ENCODE data around the gene RBFOX1. TPM values are rescaled to one million over a fixed set of nuclear protein-coding genes. Genes with fewer than 3 reads are reported as not detected.

Gene RBFOX1
- total RNA-seq, result 79.5 TPM

GRCh38 chr16:7332611-7333010, at the start of gene RBFOX1:
Gene RBFOX1 (plus strand): TSS chr16:7332845.
- FAIRE-seq (no peak), DNase-seq (ENCODE audit: low spot score in 2 of 2) (no peak)

DNA sequence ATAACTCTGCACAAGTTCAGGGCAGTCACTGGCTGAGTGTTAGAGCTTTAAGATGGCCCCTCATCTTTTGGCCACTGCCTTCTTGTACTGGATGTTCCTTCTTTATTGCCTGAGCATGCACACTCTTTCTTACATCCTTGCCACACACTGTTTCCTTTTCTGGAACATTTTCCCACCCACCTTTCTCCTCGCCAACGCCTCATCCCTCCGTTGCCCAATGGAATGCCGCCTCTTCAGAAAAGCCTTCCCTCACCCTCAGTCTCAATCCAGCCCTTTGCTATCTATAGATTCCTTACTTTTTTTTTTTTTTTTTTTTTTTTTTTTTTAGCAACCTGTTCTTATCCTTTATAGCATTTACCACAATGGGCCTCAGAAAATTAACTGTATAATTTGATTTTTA, 47.9 kb upstream of the RBFOX1 start:
- DNase-seq (ENCODE audit: low spot score in 2 of 2) (no peak), FAIRE-seq (no peak)

DNA sequence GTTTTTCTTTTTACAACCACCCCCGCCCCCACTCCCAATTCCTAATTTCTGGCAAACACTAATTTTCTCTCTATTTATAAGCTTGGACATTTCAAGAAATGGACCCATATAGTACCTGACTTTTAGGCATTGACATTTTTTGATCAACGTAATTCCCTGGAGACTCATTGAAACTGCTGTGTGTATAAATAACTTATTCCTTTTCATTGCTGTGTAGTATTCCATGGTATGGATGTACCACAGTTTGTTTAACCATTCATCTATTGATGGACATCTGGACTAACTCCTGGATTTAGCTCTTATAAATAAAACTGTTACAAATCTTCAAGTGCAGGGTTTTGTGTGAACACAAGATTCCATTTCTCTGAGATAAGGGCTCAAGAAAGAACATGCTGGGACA, 47.1 kb upstream of the RBFOX1 start:
- FAIRE-seq (no peak), DNase-seq (ENCODE audit: low spot score in 2 of 2) (no peak)

GRCh38 chr16:7289299-7289698, 43.3 kb upstream of the RBFOX1 start:
- FAIRE-seq (no peak), DNase-seq (ENCODE audit: low spot score in 2 of 2) (no peak)

DNA sequence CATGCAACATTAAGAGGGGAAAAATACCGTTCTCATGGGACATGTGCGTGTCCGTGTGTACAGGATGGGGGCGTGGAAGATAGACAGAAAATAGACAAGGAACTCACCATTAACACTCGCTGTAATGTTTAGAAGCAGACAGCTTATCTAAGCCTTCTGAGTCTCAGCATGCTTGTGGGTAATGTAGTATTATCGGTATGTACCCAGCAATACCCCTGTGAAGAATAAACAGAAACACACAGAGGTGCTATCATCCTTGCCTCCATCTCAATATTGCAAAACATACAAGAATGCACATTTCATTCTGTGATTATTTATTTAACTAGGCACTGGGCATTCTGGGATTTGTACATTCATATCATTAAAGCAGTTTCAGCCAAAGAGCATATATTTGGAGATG, 42.0 kb upstream of the RBFOX1 start:
- DNase-seq (ENCODE audit: low spot score in 2 of 2), result no peak
- no peak for FAIRE-seq

GRCh38 chr16:7294020-7294419, 38.6 kb upstream of the RBFOX1 start:
- DNase-seq (ENCODE audit: low spot score in 2 of 2) (no peak), FAIRE-seq (no peak)

DNA sequence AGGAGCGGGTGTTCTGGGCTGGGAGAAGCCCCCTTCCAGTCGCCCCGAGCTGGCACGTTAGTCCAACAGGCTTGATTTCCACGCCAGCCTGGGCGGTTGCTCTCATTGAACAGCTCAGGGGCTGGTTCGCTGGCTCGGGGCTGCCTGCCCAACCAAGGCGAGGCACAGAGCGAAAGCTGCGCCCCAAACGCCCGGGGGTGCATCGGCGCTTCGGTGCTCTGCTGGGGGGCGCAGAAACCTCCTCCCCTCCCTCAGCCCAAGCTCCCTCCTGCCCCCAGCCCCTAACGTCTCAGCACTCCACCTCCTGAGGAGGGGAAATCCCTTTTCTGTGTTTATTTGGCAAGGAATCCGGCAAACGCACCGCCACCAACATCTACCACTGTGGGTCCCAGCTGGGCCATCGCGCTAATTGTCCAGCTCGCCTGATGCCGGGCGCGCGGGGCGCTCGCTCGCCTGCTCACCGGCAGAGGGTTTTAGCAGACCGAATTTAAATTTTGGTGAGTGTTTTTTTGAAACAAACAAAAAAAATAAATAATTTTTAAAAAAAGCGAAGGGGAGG, 29.5 kb upstream of the RBFOX1 start:
- no peak for FAIRE-seq
- peak in 1 of 2 donors; percentile 27 for DNase-seq (ENCODE audit: low spot score in 2 of 2)

- FAIRE-seq, result no peak
- DNase-seq (ENCODE audit: low spot score in 2 of 2), result no peak
Measured at GRCh38 chr16:7303660-7304200, 28.9 kb upstream of the RBFOX1 start.

DNA sequence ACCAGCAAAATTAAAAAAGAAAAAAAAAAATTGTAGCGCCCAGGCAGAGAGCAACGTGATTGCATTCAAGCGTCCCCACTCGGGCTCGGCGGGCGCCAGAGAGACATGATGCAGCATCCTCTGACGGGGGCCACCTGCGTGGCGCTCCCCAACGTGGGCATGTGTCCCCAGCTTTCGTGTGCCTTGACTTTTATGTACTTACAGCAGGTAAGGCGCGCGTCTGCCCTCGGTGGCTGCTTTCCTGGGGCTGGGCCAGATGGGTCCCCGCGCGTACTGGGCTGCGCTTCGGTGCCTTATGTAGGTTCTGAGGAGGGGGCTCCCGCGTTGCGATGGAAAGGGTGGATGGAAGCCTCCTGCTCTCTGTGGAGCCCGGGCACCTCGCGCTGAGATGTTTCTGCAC, 28.4 kb upstream of the RBFOX1 start:
- FAIRE-seq (no peak), DNase-seq (ENCODE audit: low spot score in 2 of 2) (no peak)

GRCh38 chr16:7304958-7305357, 27.7 kb upstream of the RBFOX1 start:
- FAIRE-seq (no peak), DNase-seq (ENCODE audit: low spot score in 2 of 2) (no peak)

GRCh38 chr16:7313170-7313569, 19.5 kb upstream of the RBFOX1 start:
- DNase-seq (ENCODE audit: low spot score in 2 of 2) (no peak), FAIRE-seq (no peak)

DNA sequence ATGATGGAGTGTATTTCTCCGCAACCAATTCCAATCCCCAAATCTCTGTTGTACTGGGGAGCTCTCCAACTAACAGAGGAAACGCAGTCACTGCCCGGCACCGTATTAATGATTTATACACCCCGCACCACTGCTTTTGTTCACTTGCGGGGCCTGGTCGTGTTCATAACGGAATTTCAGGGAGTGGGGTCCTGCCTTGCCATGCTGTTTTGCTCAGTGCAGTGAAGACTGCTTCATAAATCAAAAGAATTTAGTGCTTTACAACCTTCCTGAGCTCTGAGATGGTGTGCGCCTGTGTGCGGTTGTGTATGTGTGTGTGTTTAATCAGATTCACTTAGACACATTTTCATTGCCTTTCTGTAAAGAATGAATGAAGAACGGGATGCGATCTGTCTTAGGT, 18.5 kb upstream of the RBFOX1 start:
- no peak for FAIRE-seq
- DNase-seq (ENCODE audit: low spot score in 2 of 2), result no peak

DNA sequence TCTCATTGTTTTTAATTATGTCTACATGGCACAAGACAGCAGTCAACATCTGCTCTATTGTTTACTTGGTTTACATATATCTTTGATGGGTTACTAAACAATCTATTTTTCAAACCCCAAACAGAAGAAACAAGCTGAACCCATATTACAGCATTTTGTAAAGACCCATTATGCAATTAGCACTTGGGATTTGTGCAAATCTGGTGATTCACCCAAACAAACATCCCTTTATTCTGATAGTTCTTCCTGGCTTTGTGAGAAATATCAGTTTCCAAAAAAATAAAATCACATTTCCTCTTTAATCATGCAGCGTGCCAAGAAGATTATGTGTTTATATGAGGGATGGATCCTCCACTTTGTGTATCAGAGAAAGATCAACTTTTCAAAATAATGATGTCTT, 16.8 kb upstream of the RBFOX1 start:
- DNase-seq (ENCODE audit: low spot score in 2 of 2) (no peak), FAIRE-seq (no peak)

DNA sequence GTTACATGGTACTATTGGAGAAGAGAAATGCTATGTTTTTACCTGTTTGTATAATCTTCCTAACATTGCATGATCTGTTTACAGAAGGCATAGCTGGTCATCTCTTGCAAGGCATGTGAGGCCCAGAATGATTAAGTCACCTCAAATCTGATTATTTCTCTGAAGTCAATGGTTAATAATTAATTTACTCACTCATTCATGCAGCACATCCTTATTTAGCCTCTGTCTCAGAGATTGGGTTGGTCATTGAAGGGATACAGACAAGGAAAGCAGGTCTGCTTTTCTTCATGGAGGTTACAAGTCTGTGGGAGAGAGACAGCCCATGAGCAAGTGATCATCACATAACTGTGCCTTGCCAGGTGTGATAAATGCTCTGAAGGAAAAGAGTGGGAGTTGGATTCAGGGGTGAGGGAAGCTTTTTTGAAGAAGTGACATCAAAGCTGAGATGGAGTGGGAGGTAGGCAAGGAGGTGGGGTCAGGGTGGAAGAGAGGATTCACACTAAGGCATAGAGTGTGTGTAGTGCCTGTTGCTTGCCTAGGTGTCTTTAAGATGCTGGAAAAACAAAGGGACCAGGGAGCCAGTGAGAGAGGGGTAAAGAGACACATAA, 16.3 kb upstream of the RBFOX1 start:
- DNase-seq (ENCODE audit: low spot score in 2 of 2), result no peak
- FAIRE-seq, result no peak

DNA sequence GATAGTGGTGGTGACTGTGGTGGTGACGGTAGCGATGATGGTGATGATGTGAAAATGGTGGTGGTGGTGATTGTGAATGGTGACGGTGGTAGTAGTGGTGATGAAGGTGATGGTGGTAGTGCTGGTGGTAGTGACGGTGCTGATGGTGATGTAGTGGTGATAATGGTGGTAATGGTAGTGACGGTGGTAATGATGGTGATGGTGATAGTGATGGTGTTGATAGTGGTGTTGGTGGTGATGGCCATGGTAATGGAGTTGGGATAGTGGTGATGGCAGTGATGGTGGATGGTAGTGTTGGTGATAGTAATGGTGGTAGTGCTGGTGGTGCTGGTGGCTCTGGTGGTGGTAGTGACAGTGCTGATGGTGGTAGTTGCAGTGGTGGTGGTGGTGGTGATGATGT, 14.7 kb upstream of the RBFOX1 start:
- DNase-seq (ENCODE audit: low spot score in 2 of 2) (no peak), FAIRE-seq (no peak)

- FAIRE-seq (no peak), DNase-seq (ENCODE audit: low spot score in 2 of 2) (no peak)
Measured at GRCh38 chr16:7318686-7319085, 14.0 kb upstream of the RBFOX1 start.

GRCh38 chr16:7319514-7319913, 13.1 kb upstream of the RBFOX1 start:
- FAIRE-seq (no peak), DNase-seq (ENCODE audit: low spot score in 2 of 2) (no peak)

DNA sequence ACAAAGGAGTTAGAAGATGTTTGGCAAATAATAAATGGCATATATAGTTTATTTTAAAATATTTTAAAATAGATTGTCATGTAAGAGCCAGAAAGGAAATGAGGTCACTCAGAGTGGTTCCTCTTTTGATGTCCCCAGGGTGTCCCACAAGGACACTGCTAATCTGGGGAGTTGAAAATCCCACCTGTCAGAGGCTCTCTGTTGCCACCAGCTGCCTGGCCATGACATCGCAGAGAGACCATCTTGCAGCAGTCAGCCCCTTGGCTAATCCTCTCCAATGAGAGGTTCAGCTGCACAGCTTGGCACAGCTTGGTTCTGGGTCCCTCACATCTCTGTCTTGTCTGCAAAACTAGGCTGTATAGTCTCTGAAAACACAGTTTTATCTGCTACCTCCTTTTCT, 11.0 kb upstream of the RBFOX1 start:
- FAIRE-seq (no peak), DNase-seq (ENCODE audit: low spot score in 2 of 2) (no peak)

DNA sequence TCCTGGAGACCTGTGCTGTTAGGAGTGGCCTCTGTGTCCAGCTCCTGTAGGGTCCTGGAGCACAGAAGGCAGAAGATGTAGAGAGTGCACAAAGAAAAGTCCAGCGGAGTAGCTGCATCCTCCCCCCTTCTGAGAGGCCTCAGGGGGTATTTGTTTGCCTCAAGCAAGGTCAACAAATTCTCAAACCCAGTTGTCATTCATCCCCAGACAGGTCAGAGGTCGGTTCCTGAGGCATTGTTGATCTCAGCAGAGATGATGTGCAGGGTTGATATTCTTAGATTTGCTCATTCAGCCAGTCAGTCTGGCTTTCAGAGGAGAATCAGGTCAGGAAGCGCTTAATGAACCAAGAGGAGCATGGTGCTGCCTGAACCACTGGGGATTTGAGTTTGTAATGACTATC, 8.3 kb upstream of the RBFOX1 start:
- DNase-seq (ENCODE audit: low spot score in 2 of 2) (no peak), FAIRE-seq (no peak)

- FAIRE-seq, result no peak
- no peak for DNase-seq (ENCODE audit: low spot score in 2 of 2)
Measured at GRCh38 chr16:7325834-7326233, 6.8 kb upstream of the RBFOX1 start.

DNA sequence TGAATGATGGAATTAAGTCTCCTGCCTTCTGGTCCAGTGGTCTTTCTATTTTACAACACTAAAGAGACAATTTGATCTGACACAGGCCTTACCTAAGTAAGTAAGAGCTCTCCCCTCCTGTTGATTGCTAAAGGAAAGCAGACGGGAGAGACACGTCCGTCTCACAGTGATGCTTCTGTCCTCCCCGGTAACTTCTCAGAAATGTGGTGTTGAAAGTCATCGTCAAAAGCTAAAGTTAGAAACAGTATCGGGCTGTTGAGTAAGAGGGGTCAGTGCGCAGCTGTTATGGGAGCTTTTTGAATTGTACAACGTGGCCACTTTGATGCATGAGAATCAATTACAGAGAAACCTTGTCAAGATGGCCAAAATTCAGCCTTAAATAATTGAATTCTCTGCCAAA, 1.9 kb upstream of the RBFOX1 start:
- FAIRE-seq (no peak), DNase-seq (ENCODE audit: low spot score in 2 of 2) (no peak)

GRCh38 chr16:7331997-7332396, 648 bp upstream of the RBFOX1 start:
- no peak for FAIRE-seq
- no peak for DNase-seq (ENCODE audit: low spot score in 2 of 2)
